ENCODE data around the gene TECPR2. TPM values are rescaled to one million over a fixed set of nuclear protein-coding genes. Genes with fewer than 3 reads are reported as not detected.

TECPR2 gene
- total and polyA plus RNA-seq, 10 of the 15 experiments (the other 5 are each of a cell fraction or from before 2014, with no cell fraction given) = 0.15 to 10.0 (median 3.0) TPM

DNA sequence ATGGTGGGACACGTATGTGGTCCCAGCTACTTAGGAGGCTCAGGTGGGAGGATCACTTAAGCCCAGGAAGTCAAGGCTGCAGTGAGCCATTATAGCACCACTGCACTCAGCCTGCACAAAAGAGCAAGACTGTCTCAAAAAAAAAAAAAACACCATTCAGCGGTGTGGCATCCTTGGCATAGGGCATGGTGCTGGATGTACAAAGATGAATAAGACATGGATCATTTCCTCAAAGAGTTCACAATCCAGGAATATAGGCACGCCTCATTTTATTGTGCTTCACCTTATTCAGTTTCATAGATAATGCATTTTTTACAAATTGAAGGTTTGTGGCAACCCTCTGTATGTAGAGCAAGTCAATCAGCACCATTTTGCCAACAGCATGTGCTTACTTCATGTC, 6.5 kb upstream of the TECPR2 start:
- Histone ChIP-seq H3K9me3 (replicated peaks; ENCODE audit: control insufficient read depth, insufficient read depth, low read length) (no peaks in the 10 kb centered on the region), H2AFZ (ENCODE audit: control insufficient read depth, low read depth, low read length) (no peak overlapping the region), H3K36me3 (ENCODE audit: control insufficient read depth in 2 of 2, insufficient read depth in 2 of 2, low read length in 1 of 2) (peaks cover 4 to 20% of the 10 kb centered on the region in 2 experiments), H3K4me1 (ENCODE audit: control insufficient read depth, insufficient read depth, low read length) (no peaks in the 10 kb centered on the region; the same call in 1 of the 2 replicates), H3K79me2 (ENCODE audit: control insufficient read depth, insufficient read depth, low read length) (peaks cover 7% of the 10 kb centered on the region), H3K27ac (ENCODE audit: control insufficient read depth, insufficient read depth) (no peak overlapping the region), H3K27me3 (replicated peaks in 1 of 2; ENCODE audit: control insufficient read depth in 2 of 2, insufficient read depth in 2 of 2, low read length in 1 of 2) (no peaks in the 10 kb centered on the region), H3K4me2 (ENCODE audit: control insufficient read depth, insufficient read depth) (no peak overlapping the region), H3K4me3 (no peak overlapping the region), H4K20me1 (ENCODE audit: control insufficient read depth, insufficient read depth) (no peaks in the 10 kb centered on the region), H3K9ac (ENCODE audit: control insufficient read depth, insufficient read depth, low read length) (no peak overlapping the region)
- ChIA-PET RAD21 (ENCODE audit: unreplicated experiment) (no interaction called here), SMC1A (ENCODE audit: uncharacterized antibody, unreplicated experiment) (interaction anchor here (0.9 to 1.0 kb wide), 2 partner anchors 8 to 14 kb away, joined by 3 read pairs; no protein-coding TSS in a partner anchor), CTCF (interaction anchor here (1.0 to 1.3 kb wide), 2 partner anchors 18 to 19 kb away, joined by 3 read pairs; no protein-coding TSS in a partner anchor), POLR2A (no interaction called here)
- no TSS peak for BruUV-seq (replicated peaks)
- intact Hi-C loops (cut with micrococcal nuclease; ENCODE audit: unreplicated experiment) (no loop called here), in situ Hi-C loops (cut with MboI) (no loop called here)
- no peak for DNase-seq (ENCODE audit: low read depth, low spot score)
- 97% methylated on average over 3 of the region's 3 CpGs for WGBS (ENCODE audit: insufficient coverage, insufficient replicate concordance, low lambda C conversion rate, missing lambda C conversion rate)
- no peak for ATAC-seq
- TF ChIP-seq TCF7 (IDR thresholded peaks at IDR 0.05; ENCODE audit: borderline replicate concordance) (no peak), MYC (IDR thresholded peaks at IDR 0.05; ENCODE audit: insufficient read depth, insufficient read length, insufficient replicate concordance, low read length, severe bottlenecking) (no peak), NRF1 (conservative IDR thresholded peaks at IDR 0.05; ENCODE audit: low read depth, low read length) (no peak), TCF3 (IDR thresholded peaks at IDR 0.05; ENCODE audit: borderline replicate concordance, insufficient read depth, low read depth, low read length) (no peak)
- TF ChIP-seq, protein P1, sequence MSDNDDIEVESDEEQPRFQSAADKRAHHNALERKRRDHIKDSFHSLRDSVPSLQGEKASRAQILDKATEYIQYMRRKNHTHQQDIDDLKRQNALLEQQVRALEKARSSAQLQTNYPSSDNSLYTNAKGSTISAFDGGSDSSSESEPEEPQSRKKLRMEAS (IDR thresholded peaks at IDR 0.05; ENCODE audit: low read depth, low read length) = no peak
- FAIRE-seq = peak; percentile 38

DNA sequence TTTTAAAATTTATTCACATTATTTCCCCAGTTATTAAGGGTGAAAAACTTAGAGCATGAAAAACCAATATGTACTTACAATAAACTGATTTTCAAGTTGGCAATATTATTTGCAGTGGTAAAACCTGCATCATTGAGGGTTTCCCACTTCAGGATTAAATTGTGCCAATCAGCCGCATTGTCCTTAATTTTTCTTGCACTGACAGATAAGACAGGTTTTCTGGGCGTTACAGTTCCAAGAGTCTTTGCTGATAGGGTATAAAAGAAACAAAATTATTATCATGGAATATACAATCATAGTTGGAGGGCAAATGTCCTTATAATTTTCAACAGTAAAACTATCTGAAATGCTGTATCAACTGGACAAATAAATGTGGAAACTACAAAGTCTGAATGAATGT, 3.4 kb upstream of the TECPR2 start:
- Histone ChIP-seq H3K27ac (ENCODE audit: control insufficient read depth, insufficient read depth) (no peak overlapping the region), H3K36me3 (ENCODE audit: control insufficient read depth in 2 of 2, insufficient read depth in 2 of 2, low read length in 1 of 2) (peaks cover 2 to 20% of the 10 kb centered on the region in 2 experiments), H3K4me3 (no peak overlapping the region), H3K4me2 (ENCODE audit: control insufficient read depth, insufficient read depth) (no peak overlapping the region), H3K9ac (ENCODE audit: control insufficient read depth, insufficient read depth, low read length) (no peak overlapping the region), H3K9me3 (replicated peaks; ENCODE audit: control insufficient read depth, insufficient read depth, low read length) (no peaks in the 10 kb centered on the region), H2AFZ (ENCODE audit: control insufficient read depth, low read depth, low read length) (no peak overlapping the region), H4K20me1 (ENCODE audit: control insufficient read depth, insufficient read depth) (no peaks in the 10 kb centered on the region), H3K79me2 (ENCODE audit: control insufficient read depth, insufficient read depth, low read length) (peaks cover 19% of the 10 kb centered on the region), H3K4me1 (ENCODE audit: control insufficient read depth, insufficient read depth, low read length) (peaks cover 8% of the 10 kb centered on the region; the same call in 1 of the 2 replicates), H3K27me3 (replicated peaks in 1 of 2; ENCODE audit: control insufficient read depth in 2 of 2, insufficient read depth in 2 of 2, low read length in 1 of 2) (no peaks in the 10 kb centered on the region)
- intact Hi-C loops (cut with micrococcal nuclease; ENCODE audit: unreplicated experiment) = no loop called here
- ChIA-PET RAD21 (ENCODE audit: unreplicated experiment) (no interaction called here), CTCF (no interaction called here), POLR2A (interaction anchor here (1.0 to 1.3 kb wide), 2 partner anchors 9 kb away, joined by 3 to 5 read pairs; no protein-coding TSS in a partner anchor), SMC1A (ENCODE audit: uncharacterized antibody, unreplicated experiment) (no interaction called here)
- no peak for TF ChIP-seq BMI1 (IDR thresholded peaks at IDR 0.05; ENCODE audit: borderline replicate concordance)
- TF ChIP-seq SUPT20H (IDR thresholded peaks at IDR 0.05; ENCODE audit: borderline replicate concordance, control insufficient read depth, low read depth, low read length) = no peak
- no peak for TF ChIP-seq TBL1XR1 (IDR thresholded peaks at IDR 0.05; ENCODE audit: low read depth, low read length)
- TF ChIP-seq JUND (IDR thresholded peaks at IDR 0.05; ENCODE audit: low read depth, low read length) = no peak
- TF ChIP-seq, protein P2, sequence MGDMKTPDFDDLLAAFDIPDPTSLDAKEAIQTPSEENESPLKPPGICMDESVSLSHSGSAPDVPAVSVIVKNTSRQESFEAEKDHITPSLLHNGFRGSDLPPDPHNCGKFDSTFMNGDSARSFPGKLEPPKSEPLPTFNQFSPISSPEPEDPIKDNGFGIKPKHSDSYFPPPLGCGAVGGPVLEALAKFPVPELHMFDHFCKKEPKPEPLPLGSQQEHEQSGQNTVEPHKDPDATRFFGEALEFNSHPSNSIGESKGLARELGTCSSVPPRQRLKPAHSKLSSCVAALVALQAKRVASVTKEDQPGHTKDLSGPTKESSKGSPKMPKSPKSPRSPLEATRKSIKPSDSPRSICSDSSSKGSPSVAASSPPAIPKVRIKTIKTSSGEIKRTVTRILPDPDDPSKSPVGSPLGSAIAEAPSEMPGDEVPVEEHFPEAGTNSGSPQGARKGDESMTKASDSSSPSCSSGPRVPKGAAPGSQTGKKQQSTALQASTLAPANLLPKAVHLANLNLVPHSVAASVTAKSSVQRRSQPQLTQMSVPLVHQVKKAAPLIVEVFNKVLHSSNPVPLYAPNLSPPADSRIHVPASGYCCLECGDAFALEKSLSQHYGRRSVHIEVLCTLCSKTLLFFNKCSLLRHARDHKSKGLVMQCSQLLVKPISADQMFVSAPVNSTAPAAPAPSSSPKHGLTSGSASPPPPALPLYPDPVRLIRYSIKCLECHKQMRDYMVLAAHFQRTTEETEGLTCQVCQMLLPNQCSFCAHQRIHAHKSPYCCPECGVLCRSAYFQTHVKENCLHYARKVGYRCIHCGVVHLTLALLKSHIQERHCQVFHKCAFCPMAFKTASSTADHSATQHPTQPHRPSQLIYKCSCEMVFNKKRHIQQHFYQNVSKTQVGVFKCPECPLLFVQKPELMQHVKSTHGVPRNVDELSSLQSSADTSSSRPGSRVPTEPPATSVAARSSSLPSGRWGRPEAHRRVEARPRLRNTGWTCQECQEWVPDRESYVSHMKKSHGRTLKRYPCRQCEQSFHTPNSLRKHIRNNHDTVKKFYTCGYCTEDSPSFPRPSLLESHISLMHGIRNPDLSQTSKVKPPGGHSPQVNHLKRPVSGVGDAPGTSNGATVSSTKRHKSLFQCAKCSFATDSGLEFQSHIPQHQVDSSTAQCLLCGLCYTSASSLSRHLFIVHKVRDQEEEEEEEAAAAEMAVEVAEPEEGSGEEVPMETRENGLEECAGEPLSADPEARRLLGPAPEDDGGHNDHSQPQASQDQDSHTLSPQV (IDR thresholded peaks at IDR 0.05) = no peak
- no peak for TF ChIP-seq NFIC (IDR thresholded peaks at IDR 0.05; ENCODE audit: low read depth, low read length)
- TF ChIP-seq KLF5 (IDR thresholded peaks at IDR 0.05; ENCODE audit: partially characterized antibody) = no peak
- FAIRE-seq = no peak
- in situ Hi-C loops (cut with MboI) = no loop called here
- DNase-seq (ENCODE audit: low read depth, low spot score) = no peak
- no peak for ATAC-seq
- no TSS peak for BruUV-seq (replicated peaks)
- WGBS (ENCODE audit: insufficient coverage, insufficient replicate concordance, low lambda C conversion rate, missing lambda C conversion rate) = 98% methylated on average over 2 of the region's 2 CpGs

All from GM12878 (cell line).